K562 (cell line): Measurements from ENCODE around the gene CEP131. TPM values are rescaled to one million over a fixed set of nuclear protein-coding genes. Genes with fewer than 3 reads are reported as not detected.

Source experiments
- CC2D1A ChIP-seq: fragments of 450-650 bp; IDR thresholded peaks from 2 replicates; pipeline ENCODE4 v1.6.1; 2017; ENCODE audit warnings: mild to moderate bottlenecking
- FOXP1 ChIP-seq: sonication (generic); formaldehyde crosslinking; IDR thresholded peaks from 2 replicates; pipeline ENCODE4 v1.8.0; 2022; ENCODE audit warnings: mild to moderate bottlenecking, missing genetic modification reagents
- LEF1 ChIP-seq: fragments of 450-650 bp; IDR thresholded peaks from 2 replicates; pipeline ENCODE4 v1.6.1; 2016; ENCODE audit warnings: mild to moderate bottlenecking
- MTA1 ChIP-seq: fragments of 450-650 bp; IDR thresholded peaks from 2 replicates; pipeline ENCODE4 v1.6.1; 2017; ENCODE audit warnings: borderline replicate concordance
- NCOA6 ChIP-seq: fragments of 450-650 bp; IDR thresholded peaks from 2 replicates; pipeline ENCODE4 v1.6.1; 2017; ENCODE audit warnings: mild to moderate bottlenecking
- PKNOX1 ChIP-seq: fragments of 450-650 bp; IDR thresholded peaks from 2 replicates; pipeline ENCODE4 v1.6.1; 2016
- POLR2B ChIP-seq: fragments of 450-650 bp; IDR thresholded peaks from 2 replicates; pipeline ENCODE4 v1.6.1; 2018; ENCODE audit warnings: low read depth; ENCODE audit not compliant: partially characterized antibody
- RCOR1 ChIP-seq, 2 experiments: IDR thresholded peaks; 2 replicates each; pipeline ENCODE4 v1.6.1; 2012; ENCODE audit warnings: low read depth in 2 of 2, low read length in 2 of 2, borderline replicate concordance in 1 of 2, improper control_type of control experiment in 1 of 2
- SMC3 ChIP-seq: conservative IDR thresholded peaks from 2 replicates; pipeline ENCODE4 v1.6.1; 2011; ENCODE audit warnings: low read depth, low read length, improper control_type of control experiment; ENCODE audit not compliant: insufficient read depth
- STAG1 ChIP-seq: sonication (generic); formaldehyde crosslinking; IDR thresholded peaks from 2 replicates; pipeline ENCODE4 v1.5.0; 2020; ENCODE audit warnings: missing genetic modification reagents, borderline replicate concordance
- TRIM24 ChIP-seq, 2 experiments: fragments of 450-650 bp; IDR thresholded peaks; 2 replicates each; pipeline ENCODE4 v1.6.1; 2016
- ZBED1 ChIP-seq: IDR thresholded peaks from 2 replicates; pipeline ENCODE4 v1.6.1; 2014
- ZKSCAN1 ChIP-seq: fragments of 150-350 bp; IDR thresholded peaks from 2 replicates; pipeline ENCODE4 v1.6.1; 2016; ENCODE audit warnings: low read depth, low read length
- polyA plus RNA-seq, 8 experiments: library from polyadenylated mRNA; depleted of rRNA in 4 of 8; stranded (reverse) in 5 of 8; unstranded in 3 of 8; fragments of >200 nt; fragmentation: Nextera tagmentation in 2 of 8; fragmentation: Illumina TruSeq in 1 of 8; extraction: Ambion mirVana in 2 of 8; extraction: Trizol in 1 of 8; gene quantifications; 2 replicates each; pipeline versions ENCODE4 v1.2.1 to v1.2.3, GENCODE V29; 2011 to 2014; ENCODE audit warnings: inconsistent platforms in 1 of 8, missing spikeins in 1 of 8
- total RNA-seq, 7 experiments: library from RNA; depleted of rRNA in 6 of 7; stranded (reverse); fragments of >200 nt in 6 of 7; fragmentation: Illumina TruSeq in 2 of 7; extraction: Trizol in 2 of 7; gene quantifications; 2 replicates each; pipeline versions ENCODE4 v1.2.1 to v1.2.3, GENCODE V29; 2011 to 2021; ENCODE audit warnings: low replicate concordance in 1 of 7
- TF ChIP-seq, protein P1 (sequence below): fragments of 250-450 bp; sonication (Bioruptor Pico); IDR thresholded peaks from 2 replicates; pipeline ENCODE4 v1.5.0; 2021; ENCODE audit warnings: mild to moderate bottlenecking, borderline replicate concordance
- TF ChIP-seq, protein P2 (sequence below): fragments of 450-650 bp; IDR thresholded peaks from 2 replicates; pipeline ENCODE4 v1.6.1; 2016; ENCODE audit warnings: low read depth, mild to moderate bottlenecking, moderate library complexity
- TF ChIP-seq, protein P3 (sequence below): fragments of 450-650 bp; IDR thresholded peaks from 2 replicates; pipeline ENCODE4 v1.6.1; 2016; ENCODE audit warnings: mild to moderate bottlenecking
- TF ChIP-seq, protein P4 (sequence below): fragments of 450-650 bp; IDR thresholded peaks from 2 replicates; pipeline ENCODE4 v1.7.1; 2018; ENCODE audit warnings: mild to moderate bottlenecking, low read depth; ENCODE audit not compliant: partially characterized antibody

CEP131 gene
- total and polyA plus RNA-seq, 9 of the 15 experiments (the other 6 are each of a cell fraction or from before 2014, with no cell fraction given) = 0.24 to 21.2 (median 2.3) TPM

DNA sequence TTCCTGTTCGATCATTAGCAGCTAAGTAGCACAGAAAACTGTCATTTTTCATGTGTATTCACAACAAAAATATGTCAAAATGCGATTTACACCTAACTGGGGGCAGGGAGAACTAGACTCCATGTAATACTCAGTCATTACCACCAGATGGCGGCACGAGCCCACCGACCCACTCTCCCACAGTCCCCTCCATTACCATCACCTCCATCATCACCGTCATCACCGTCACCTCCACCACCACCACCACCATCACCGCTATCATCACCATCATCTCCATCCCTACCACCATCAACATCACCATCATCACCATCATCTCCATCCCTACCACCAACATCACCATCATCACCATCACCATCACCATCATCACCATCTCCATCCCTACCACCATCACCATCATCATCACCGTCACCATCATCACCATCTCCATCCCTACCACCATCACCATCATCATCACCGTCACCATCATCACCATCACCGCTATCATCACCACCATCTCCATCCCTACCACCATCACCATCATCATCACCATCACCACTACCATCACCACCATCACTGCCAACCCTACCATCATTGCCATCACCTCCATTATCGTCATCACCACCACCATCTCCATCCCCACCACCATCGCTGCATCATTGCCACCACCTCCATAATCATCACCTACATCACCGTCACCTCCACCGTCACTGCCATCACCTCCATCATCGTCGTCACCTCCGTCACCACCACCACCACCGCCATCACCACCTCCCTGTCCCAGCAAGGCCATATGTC is 30.8 kb upstream of the CEP131 start (continued):
- TF ChIP-seq MTA1 (peak; percentile 42; the same call in 1 of the 2 replicates), SMC3 (peak; percentile 95), RCOR1 (IDR thresholded peaks at IDR 0.05; ENCODE audit: borderline replicate concordance in 1 of 2, low read depth in 2 of 2, low read length in 2 of 2) (peak; percentile 75 to 85; a peak in 3 of 4 replicates), LEF1 (no peak), TRIM24 (IDR thresholded peaks at IDR 0.05) (peak; percentile 33 to 44; a peak in 1 of 4 replicates), NCOA6 (no peak), PKNOX1 (0 out of 2 replicates have a peak, but pooled peaks have one; percentile 33), ZKSCAN1 (peak; percentile 36; the same call in 1 of the 2 replicates), FOXP1 (CRISPR knock-in tag) (no peak), POLR2B (peak; percentile 72), STAG1 (CRISPR knock-in tag) (peak; percentile 98), ZBED1 (no peak), CC2D1A (peak; percentile 95)
- TF ChIP-seq, protein P1, sequence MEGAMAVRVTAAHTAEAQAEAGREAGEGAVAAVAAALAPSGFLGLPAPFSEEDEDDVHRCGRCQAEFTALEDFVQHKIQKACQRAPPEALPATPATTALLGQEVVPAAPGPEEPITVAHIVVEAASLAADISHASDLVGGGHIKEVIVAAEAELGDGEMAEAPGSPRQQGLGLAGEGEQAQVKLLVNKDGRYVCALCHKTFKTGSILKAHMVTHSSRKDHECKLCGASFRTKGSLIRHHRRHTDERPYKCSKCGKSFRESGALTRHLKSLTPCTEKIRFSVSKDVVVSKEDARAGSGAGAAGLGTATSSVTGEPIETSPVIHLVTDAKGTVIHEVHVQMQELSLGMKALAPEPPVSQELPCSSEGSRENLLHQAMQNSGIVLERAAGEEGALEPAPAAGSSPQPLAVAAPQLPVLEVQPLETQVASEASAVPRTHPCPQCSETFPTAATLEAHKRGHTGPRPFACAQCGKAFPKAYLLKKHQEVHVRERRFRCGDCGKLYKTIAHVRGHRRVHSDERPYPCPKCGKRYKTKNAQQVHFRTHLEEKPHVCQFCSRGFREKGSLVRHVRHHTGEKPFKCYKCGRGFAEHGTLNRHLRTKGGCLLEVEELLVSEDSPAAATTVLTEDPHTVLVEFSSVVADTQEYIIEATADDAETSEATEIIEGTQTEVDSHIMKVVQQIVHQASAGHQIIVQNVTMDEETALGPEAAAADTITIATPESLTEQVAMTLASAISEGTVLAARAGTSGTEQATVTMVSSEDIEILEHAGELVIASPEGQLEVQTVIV (CRISPR knock-in tag) = no peak
- TF ChIP-seq, protein P2, sequence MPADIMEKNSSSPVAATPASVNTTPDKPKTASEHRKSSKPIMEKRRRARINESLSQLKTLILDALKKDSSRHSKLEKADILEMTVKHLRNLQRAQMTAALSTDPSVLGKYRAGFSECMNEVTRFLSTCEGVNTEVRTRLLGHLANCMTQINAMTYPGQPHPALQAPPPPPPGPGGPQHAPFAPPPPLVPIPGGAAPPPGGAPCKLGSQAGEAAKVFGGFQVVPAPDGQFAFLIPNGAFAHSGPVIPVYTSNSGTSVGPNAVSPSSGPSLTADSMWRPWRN = no peak
- TF ChIP-seq, protein P3, sequence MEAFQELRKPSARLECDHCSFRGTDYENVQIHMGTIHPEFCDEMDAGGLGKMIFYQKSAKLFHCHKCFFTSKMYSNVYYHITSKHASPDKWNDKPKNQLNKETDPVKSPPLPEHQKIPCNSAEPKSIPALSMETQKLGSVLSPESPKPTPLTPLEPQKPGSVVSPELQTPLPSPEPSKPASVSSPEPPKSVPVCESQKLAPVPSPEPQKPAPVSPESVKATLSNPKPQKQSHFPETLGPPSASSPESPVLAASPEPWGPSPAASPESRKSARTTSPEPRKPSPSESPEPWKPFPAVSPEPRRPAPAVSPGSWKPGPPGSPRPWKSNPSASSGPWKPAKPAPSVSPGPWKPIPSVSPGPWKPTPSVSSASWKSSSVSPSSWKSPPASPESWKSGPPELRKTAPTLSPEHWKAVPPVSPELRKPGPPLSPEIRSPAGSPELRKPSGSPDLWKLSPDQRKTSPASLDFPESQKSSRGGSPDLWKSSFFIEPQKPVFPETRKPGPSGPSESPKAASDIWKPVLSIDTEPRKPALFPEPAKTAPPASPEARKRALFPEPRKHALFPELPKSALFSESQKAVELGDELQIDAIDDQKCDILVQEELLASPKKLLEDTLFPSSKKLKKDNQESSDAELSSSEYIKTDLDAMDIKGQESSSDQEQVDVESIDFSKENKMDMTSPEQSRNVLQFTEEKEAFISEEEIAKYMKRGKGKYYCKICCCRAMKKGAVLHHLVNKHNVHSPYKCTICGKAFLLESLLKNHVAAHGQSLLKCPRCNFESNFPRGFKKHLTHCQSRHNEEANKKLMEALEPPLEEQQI = no peak
- TF ChIP-seq, protein P4, sequence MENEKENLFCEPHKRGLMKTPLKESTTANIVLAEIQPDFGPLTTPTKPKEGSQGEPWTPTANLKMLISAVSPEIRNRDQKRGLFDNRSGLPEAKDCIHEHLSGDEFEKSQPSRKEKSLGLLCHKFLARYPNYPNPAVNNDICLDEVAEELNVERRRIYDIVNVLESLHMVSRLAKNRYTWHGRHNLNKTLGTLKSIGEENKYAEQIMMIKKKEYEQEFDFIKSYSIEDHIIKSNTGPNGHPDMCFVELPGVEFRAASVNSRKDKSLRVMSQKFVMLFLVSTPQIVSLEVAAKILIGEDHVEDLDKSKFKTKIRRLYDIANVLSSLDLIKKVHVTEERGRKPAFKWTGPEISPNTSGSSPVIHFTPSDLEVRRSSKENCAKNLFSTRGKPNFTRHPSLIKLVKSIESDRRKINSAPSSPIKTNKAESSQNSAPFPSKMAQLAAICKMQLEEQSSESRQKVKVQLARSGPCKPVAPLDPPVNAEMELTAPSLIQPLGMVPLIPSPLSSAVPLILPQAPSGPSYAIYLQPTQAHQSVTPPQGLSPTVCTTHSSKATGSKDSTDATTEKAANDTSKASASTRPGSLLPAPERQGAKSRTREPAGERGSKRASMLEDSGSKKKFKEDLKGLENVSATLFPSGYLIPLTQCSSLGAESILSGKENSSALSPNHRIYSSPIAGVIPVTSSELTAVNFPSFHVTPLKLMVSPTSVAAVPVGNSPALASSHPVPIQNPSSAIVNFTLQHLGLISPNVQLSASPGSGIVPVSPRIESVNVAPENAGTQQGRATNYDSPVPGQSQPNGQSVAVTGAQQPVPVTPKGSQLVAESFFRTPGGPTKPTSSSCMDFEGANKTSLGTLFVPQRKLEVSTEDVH = no peak
